Measurements from ENCODE around the gene ANKDD1B.
"Not testable (repeated sequence)": the region's sequence is repeated elsewhere in the genome, so short reads cannot be mapped to it uniquely, and the experiment has no call there.

The ANKDD1B gene

GRCh38 chr5:75678155-75678554 lies 66.9 kb downstream of the ANKDD1B start:
- no peak for TF ChIP-seq CTCF (IDR thresholded peaks at IDR 0.05; ENCODE audit: insufficient read depth, low read length, missing control alignments)
- CTCF ChIA-PET = no interaction called here
- POLR2A ChIA-PET = no interaction called here

GRCh38 chr5:75681125-75681830 lies 70.0 kb downstream of the ANKDD1B start:
- ChIA-PET POLR2A (no interaction called here), CTCF (interaction anchor here (0.6 to 3.2 kb wide), 34 partner anchors 9 to 1008 kb away, joined by 3 to 49 read pairs (median 4); partner anchors contain the start of genes ANKDD1B, ANKRD31, CERT1 and HMGCR)
- DNase-seq (ENCODE audit: low read depth, low spot score) = no peak
- H3K4me3 ChIP-seq (ENCODE audit: low read depth, low read length) = no peak overlapping the region
- peak; percentile 29 for TF ChIP-seq CTCF (IDR thresholded peaks at IDR 0.05; ENCODE audit: insufficient read depth, low read length, missing control alignments)

More at GRCh38 chr5:75678155-75678554, 66.9 kb downstream of the ANKDD1B start:
- no peak overlapping the region for H3K4me3 ChIP-seq (ENCODE audit: low read depth, low read length)
- no peak for DNase-seq (ENCODE audit: low read depth, low spot score)

- TF ChIP-seq CTCF (IDR thresholded peaks at IDR 0.05; ENCODE audit: insufficient read depth, low read length, missing control alignments) = no peak
- DNase-seq (ENCODE audit: low read depth, low spot score) = no peak
- CTCF ChIA-PET = no interaction called here
- POLR2A ChIA-PET = no interaction called here
- no peak overlapping the region for H3K4me3 ChIP-seq (ENCODE audit: low read depth, low read length)
Measured at GRCh38 chr5:75685141-75685540, 73.9 kb downstream of the ANKDD1B start.

- no peak for TF ChIP-seq CTCF (IDR thresholded peaks at IDR 0.05; ENCODE audit: insufficient read depth, low read length, missing control alignments)
- DNase-seq (ENCODE audit: low read depth, low spot score) = no peak
- ChIA-PET CTCF (no interaction called here), POLR2A (no interaction called here)
- no peak overlapping the region for H3K4me3 ChIP-seq (ENCODE audit: low read depth, low read length)
Measured at GRCh38 chr5:75686480-75686879, 75.2 kb downstream of the ANKDD1B start.

- POLR2A ChIA-PET = no interaction called here
- TF ChIP-seq CTCF (IDR thresholded peaks at IDR 0.05; ENCODE audit: insufficient read depth, low read length, missing control alignments) = no peak
- no peak for DNase-seq (ENCODE audit: low read depth, low spot score)
- no peak overlapping the region for H3K4me3 ChIP-seq (ENCODE audit: low read depth, low read length)
- CTCF ChIA-PET = interaction anchor here (1.0 to 1.5 kb wide), 3 partner anchors 8 to 11 kb away, joined by 4 to 5 read pairs (median 4); no protein-coding TSS in a partner anchor
Measured at GRCh38 chr5:75690669-75691068, 79.4 kb downstream of the ANKDD1B start.

- no peak for TF ChIP-seq CTCF (IDR thresholded peaks at IDR 0.05; ENCODE audit: insufficient read depth, low read length, missing control alignments)
- no peak for DNase-seq (ENCODE audit: low read depth, low spot score)
- H3K4me3 ChIP-seq (ENCODE audit: low read depth, low read length) = no peak overlapping the region
- ChIA-PET POLR2A (no interaction called here), CTCF (no interaction called here)
Measured at GRCh38 chr5:75694781-75695180, 83.5 kb downstream of the ANKDD1B start.

GRCh38 chr5:75695472-75696351 lies 84.5 kb downstream of the ANKDD1B start:
- DNase-seq (ENCODE audit: low read depth, low spot score); POLR2A ChIA-PET; H3K4me3 ChIP-seq (ENCODE audit: low read depth, low read length); CTCF ChIA-PET: not testable (repeated sequence)

Data from AG04449 (cell line).